CD1c-positive myeloid dendritic cell (primary cell): ENCODE measurements around the gene CTBP2.
"Not testable (repeated sequence)": the region's sequence is repeated elsewhere in the genome, so short reads cannot be mapped to it uniquely, and the experiment has no call there.

Source experiments
- DNase-seq: peaks from one replicate; pipeline ENCODE4 v3.0.0-alpha.2; 2016; ENCODE audit errors: extremely low spot score

The CTBP2 gene

DNA sequence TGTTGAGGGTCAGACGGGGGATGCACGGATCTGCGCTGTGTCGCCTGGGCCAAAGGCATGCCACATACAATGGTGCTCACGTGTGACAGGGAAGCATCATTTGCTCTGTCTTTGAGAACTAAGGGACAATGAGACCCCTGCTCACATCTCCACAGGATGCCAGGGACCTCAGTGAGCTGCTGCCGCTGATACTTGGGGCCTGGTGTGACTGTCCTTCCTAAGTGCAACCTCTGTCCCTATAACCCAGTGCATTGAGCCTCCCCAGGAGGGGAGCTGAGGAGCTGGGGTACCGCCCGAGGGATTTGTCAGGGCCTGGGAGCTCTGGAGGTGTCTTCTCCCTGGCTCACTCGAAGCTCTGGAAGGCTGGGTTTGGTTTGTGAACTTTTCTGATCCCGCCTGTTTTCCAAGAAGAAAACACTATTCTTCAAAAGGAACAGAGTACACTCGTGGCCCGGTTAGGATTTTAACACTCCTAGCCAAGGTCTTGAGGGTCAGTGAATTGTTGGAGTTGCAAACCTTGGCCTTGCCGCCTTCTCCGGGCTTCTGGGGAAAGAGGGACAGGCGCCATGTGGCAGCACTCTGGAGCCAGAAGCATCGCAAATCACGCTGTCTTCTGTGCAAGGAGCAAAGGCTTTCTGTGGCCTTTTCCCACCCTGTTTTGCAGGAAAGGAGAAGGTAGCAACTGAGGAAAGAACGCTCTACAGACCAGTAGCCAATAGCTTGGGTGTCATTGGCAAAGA, 26.2 kb upstream of the CTBP2 start:
- DNase-seq = no peak

GRCh38 chr10:125179107-125179506, 18.7 kb upstream of the CTBP2 start:
- not testable (repeated sequence) for DNase-seq

GRCh38 chr10:125177641-125178640, 17.6 kb upstream of the CTBP2 start:
- DNase-seq = no peak

DNA sequence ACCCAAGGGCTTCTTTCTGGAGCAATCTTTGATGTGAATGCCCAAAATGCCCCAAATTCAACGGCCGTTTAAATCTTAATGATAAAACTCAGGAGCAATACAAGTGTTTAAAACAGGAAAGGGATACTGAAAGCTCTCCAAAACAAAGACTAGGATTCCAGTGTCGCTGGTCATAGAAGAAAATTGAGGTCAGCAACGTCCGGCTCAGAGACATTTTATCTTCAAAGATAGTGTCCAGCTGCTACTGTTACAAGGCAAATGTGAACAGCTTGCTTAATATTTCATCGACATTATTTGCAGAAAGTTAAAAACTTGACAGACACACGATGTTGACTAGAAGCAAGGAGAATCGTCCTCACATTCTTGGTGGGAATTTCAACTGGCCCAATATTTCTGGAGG, 15.4 kb upstream of the CTBP2 start:
- DNase-seq = no peak

DNA sequence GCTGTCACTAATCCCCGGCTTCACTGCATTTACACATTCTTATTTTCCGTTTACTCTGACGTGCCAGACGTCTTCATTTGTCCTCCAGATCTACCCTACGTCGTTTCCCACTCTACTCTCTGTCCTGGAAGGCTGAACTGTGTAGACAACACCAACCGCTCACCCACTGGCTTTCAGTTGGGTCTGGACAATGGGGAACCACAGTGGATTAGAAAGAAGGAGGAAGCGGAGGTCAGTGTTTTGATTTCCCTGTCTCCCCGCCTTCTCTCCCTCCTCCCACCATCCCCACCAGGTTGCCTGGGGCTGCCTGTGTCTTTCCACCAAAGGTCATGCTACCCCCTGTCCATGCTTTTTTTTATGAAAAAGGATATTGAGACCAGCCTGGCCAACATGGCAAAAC, 14.0 kb upstream of the CTBP2 start:
- no peak for DNase-seq

DNA sequence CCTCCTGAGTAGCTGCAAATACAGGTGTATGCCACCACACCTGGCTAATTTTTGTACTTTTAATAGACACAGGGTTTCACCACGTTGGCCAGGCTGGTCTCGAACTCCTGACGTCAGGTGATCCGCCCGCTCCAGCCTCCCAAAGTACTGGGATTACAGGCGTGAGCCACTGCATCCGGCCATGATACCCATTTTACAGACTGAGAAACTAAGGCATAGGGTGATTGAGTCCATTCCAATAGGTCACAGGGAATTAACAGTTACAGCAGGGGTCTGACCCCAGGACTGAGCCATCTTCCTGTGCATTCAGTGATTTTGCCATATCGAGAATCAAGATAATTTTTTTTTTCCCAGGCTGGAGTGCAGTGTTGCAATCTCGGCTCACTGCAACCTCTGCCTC, 12.3 kb upstream of the CTBP2 start:
- DNase-seq = no peak

DNA sequence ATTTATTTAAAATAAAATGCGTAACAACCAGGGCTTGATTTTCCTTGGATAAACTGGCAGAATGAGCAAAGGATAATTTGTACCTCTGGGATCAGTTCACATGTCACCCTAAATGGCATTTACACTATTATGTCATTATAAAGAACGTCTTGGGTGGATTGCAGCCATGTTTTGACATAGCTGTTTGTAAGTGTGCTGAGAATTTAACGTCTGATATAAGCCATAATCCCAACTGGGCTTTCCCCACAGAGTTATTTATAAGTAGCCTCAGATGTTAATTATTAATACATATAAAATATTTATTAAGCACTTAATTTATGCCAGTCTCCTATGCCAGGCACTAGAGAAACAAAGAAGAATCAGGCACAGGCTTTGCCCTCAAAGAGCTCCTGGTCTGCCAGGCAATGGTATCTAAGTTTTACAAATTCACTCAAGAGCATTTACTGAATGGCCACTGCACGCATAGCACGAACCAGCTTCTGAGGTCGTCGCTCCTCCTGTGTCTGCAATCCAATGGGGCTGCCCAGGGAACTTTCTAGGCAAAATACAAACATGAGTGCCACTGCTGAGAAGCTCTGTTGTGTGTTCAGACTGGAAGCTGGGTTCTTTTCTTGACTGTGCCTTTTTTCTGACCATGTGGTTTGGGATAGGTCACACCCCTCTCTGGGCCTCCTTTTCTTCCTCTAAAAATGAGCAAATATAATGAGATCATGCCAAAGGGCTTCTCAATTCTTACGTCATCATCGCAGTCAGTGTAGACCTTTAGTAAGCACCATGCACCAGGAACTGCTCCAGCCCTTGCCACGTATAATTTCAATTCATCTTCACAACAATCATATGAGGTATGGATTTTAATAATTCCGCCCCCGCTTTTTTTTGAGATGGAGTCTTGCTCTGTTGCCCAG, 11.3 kb upstream of the CTBP2 start:
- peak; percentile 32 for DNase-seq

GRCh38 chr10:125169915-125170314, 9.6 kb upstream of the CTBP2 start:
- DNase-seq = no peak

DNA sequence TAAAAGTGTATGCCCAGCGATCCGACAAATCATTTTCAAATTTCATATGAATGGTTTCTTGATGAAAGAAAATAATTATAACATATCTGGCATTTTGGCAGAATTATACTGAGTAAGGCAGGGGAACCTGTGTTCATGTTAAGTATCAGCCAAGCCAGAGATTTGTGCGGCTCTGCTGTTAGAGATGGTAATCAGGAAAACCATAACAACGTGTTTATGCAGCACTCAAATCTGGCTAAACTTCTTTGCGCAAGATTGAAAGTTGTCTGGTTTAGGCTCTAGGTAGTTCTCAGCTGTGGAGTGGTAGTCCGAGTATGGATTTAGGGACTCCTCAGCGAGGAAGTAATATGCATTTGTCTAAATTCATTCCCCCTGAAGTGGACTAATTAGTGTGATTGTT, 8.9 kb upstream of the CTBP2 start:
- no peak for DNase-seq

GRCh38 chr10:125166658-125167057, 6.3 kb upstream of the CTBP2 start:
- no peak for DNase-seq

- DNase-seq = no peak
These were observed 5.5 kb upstream of the CTBP2 start for GRCh38 chr10:125165584-125166573.

- no peak for DNase-seq
These were observed 4.1 kb upstream of the CTBP2 start for GRCh38 chr10:125164421-125164820.

GRCh38 chr10:125163803-125164202, 3.4 kb upstream of the CTBP2 start:
- no peak for DNase-seq

DNA sequence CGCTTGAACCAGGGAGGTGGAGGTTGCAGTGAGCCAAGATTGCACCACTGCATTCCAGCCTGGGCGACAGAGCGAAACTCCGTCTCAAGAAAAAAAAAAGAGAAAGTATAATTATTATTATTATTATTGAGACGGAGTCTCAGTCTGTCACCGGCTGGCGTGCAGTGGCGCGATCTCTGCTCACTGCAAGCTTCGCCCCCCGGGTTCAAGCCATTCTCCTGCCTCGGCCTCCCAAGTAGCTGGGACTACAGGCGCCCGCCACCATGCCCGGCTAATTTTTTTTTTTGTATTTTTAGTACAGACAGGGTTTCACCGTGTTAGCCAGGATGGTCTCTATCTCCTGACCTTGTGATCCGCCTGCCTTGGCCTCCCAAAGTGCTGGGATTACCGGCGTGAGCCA, 2.9 kb upstream of the CTBP2 start:
- DNase-seq = not testable (repeated sequence)

- no peak for DNase-seq
These were observed 2.0 kb upstream of the CTBP2 start for GRCh38 chr10:125162120-125162931.

GRCh38 chr10:125161707-125162119, 1.4 kb upstream of the CTBP2 start:
- DNase-seq = no peak

DNA sequence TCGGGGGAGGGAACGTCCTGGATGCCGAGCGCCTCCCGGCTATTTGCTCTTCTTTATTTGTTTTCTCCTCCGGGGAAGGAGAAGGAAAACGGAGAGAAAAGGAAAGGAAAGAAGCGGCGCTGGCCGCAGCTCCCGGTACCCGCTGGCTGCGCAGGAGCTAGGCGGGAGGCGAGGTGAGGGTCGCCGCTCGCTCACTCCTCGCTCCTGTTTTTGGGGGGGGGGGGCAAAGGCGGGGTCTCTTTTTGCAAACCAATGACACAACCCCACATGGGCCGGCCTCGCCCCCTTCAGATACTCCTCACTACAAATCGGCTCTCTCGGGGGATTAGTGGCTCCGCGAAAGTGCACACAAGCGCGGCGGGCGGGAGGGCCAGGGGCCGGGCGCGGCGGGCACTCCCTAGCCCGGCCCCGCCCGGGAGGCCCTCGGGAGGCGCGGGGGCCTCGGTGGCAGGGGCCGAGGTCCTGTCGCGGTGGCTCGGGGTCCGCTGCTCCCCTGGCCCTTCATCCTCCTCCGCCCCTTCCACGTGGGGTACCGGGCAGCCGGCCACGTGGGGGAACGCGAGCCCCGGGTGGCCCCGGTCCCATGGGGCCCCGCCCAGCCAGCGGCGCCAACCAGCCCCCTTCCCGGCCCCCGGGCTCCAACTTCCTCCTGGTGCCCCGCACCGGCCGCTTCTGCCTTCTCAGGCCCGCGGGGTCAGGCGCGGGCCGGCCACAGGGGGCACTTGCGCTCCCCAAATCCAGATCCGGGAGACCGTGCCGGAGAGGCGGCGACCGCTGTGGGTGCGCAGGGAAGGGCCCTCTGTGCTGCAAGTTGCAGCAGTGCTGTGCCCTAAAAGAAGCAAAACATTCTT, 718 bp upstream of the CTBP2 start:
- peak; percentile 91 for DNase-seq

- peak; percentile 17 for DNase-seq
These were observed 854 bp downstream of the CTBP2 start for GRCh38 chr10:125159486-125159931.
